ENCODE data around the gene FGF12.

The FGF12 gene

GRCh38 chr3:192408007-192408646 lies 319.2 kb downstream of the FGF12 start:
- TF ChIP-seq ZFX (IDR thresholded peaks at IDR 0.05; ENCODE audit: borderline replicate concordance) (no peak), CTCF (IDR thresholded peaks at IDR 0.05) (no peak)
- no peak overlapping the region for H3K27ac ChIP-seq

DNA sequence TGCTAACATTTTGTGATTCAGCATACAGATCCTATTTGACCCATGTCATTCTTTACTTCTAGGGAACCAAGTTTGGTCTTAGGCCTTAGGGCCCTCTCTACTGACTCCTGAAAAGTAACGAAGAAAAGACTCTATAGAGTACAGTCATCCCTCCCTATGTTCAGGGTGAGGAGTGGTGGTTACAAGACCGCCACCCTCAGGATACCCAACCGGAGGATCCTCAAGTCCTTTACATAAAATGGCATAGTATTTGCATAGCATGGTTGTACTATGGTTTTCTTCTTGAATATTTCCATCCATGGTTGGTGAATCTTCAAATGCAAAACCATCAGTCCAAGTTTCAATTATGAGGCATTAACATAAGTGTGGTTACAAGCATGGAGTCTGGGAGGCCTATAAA lies 327.6 kb downstream of the FGF12 start:
- H3K27ac ChIP-seq, result no peak overlapping the region
- no peak for TF ChIP-seq CTCF (IDR thresholded peaks at IDR 0.05)
- no peak for TF ChIP-seq ZFX (IDR thresholded peaks at IDR 0.05; ENCODE audit: borderline replicate concordance)

DNA sequence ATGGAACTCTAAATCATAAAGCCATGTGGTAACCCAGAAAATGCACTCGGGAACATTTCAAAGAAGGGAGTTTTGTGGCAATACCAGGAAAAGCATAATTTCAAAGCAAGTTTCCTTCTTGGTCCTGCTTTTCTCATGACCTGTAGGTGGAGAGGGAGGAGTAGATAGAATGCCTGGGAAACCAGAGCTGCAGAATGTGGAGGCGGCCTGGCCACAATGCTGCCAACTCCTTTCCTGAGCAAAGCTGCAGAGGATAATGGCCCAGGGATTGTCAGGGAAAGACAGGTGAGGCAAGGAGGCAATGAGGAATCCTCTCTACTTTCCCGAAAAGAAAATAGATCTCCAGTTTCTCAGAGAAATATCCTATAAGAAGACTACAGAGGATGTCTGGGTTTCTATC lies 330.3 kb downstream of the FGF12 start:
- no peak for TF ChIP-seq ZFX (IDR thresholded peaks at IDR 0.05; ENCODE audit: borderline replicate concordance)
- no peak for TF ChIP-seq CTCF (IDR thresholded peaks at IDR 0.05)
- H3K27ac ChIP-seq, result no peak overlapping the region

DNA sequence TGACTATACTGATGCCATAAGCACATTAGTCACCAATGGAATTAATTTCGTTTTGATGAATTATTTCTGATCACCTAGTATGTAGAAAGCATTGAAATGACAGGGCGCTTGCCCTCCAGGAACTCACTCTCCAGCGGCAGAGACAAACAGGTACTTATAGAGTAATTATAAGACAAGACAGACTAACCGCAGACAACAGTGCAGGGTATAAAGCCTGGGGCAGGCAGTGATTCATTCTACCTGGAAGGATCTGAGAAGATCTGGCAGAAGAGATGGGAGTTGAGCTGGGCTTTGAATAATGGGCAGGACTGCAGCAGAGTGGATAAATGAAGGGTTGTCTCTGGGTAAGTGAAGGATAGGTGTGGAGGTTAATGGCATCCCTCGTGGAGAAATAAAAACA lies 331.8 kb downstream of the FGF12 start:
- TF ChIP-seq ZFX (IDR thresholded peaks at IDR 0.05; ENCODE audit: borderline replicate concordance) (no peak), CTCF (IDR thresholded peaks at IDR 0.05) (no peak)
- H3K27ac ChIP-seq, result no peak overlapping the region

DNA sequence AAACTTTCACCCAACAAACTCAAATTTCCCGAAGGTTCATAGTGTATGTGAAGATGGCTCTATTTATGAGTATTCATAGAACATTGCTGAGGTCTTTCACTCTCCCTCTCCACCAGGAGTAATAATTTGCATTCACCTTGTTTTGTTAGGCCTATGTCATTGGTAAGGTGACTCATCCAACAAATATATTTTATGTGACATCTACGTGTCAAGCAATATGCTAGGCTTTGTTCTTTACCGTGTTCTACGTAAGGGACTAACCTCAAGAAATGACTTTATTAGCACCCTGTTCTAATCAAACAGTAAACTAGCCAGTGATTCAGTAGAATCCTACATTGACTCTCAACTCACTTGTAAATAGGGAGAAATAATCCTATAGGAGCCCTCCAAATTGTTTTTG lies 334.4 kb downstream of the FGF12 start:
- H3K27ac ChIP-seq, result no peak overlapping the region
- TF ChIP-seq CTCF (IDR thresholded peaks at IDR 0.05) (no peak), ZFX (IDR thresholded peaks at IDR 0.05; ENCODE audit: borderline replicate concordance) (no peak)

DNA sequence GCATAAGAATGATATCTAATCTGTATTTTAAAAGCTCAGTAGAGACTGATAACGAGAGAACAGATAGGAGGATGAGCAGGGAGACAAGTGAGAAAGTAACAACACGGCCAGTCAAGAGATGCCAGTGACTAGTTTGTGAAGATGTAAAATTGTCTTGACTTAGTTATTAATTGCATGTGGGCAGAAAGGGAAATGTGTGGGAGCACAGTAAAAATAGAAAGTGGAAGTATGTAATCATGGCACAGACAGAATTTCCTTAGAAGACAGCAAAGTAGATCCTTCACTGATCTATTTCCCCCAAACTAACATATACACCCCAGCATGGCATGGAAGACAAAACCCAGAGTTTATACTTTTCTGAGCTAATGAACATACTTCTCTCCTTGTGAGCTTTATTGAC lies 344.5 kb downstream of the FGF12 start:
- no peak overlapping the region for H3K27ac ChIP-seq
- TF ChIP-seq ZFX (IDR thresholded peaks at IDR 0.05; ENCODE audit: borderline replicate concordance) (no peak), CTCF (IDR thresholded peaks at IDR 0.05) (no peak)

- no peak overlapping the region for H3K27ac ChIP-seq
- no peak for TF ChIP-seq CTCF (IDR thresholded peaks at IDR 0.05)
- no peak for TF ChIP-seq ZFX (IDR thresholded peaks at IDR 0.05; ENCODE audit: borderline replicate concordance)
Measured at GRCh38 chr3:192373586-192373985, 353.8 kb downstream of the FGF12 start.
